ENCODE data around the gene CRTAC1.

DNA sequence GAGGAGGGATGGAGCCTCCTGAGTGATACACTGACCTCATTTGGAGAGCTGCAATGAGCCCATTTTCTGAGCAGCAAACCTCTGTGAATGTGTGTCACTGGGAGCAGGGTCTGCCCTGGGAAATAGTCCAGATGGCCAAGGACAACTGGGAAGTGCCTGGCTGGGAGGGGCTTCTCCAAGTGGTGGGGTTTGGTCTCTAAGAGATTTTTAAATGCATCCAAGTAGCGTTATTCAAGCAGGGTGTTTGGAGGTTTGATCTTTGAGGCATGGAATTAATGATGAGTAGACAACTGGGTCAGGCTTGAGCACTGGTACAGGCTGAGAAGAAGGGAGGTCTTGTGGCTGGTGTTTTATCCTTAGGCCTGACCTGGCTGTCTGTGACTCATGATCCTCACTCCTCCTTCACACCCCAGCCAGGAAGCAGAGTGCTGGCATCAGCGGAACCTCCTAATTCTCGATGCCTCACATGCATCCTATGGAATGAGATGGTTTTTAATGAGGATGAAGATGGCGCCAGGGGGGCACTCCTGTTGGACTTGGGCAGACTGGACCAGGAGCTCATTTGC is 177.5 kb downstream of the CRTAC1 start:
- TF ChIP-seq, protein P1, sequence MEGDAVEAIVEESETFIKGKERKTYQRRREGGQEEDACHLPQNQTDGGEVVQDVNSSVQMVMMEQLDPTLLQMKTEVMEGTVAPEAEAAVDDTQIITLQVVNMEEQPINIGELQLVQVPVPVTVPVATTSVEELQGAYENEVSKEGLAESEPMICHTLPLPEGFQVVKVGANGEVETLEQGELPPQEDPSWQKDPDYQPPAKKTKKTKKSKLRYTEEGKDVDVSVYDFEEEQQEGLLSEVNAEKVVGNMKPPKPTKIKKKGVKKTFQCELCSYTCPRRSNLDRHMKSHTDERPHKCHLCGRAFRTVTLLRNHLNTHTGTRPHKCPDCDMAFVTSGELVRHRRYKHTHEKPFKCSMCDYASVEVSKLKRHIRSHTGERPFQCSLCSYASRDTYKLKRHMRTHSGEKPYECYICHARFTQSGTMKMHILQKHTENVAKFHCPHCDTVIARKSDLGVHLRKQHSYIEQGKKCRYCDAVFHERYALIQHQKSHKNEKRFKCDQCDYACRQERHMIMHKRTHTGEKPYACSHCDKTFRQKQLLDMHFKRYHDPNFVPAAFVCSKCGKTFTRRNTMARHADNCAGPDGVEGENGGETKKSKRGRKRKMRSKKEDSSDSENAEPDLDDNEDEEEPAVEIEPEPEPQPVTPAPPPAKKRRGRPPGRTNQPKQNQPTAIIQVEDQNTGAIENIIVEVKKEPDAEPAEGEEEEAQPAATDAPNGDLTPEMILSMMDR (optimal IDR thresholded peaks at IDR 0.05 in 1 of 3, IDR thresholded peaks at IDR 0.05 in 1 of 3, conservative IDR thresholded peaks at IDR 0.05 in 1 of 3; ENCODE audit: extremely low read depth in 1 of 3, insufficient read depth in 2 of 3, low read length in 3 of 3), result no peak
- no peak for TF ChIP-seq EZH2 (IDR thresholded peaks at IDR 0.05; ENCODE audit: low read length)

Data from keratinocyte (primary cell).